HEK293T (cell line): ENCODE measurements around the gene THSD7A.

Experiments used
- ARNT ChIP-seq: fragments of 450-650 bp; IDR thresholded peaks from 2 replicates; pipeline ENCODE4 v1.6.1; 2017; ENCODE audit warnings: mild to moderate bottlenecking
- BHLHE40 ChIP-seq: fragments of 450-650 bp; IDR thresholded peaks from 2 replicates; pipeline ENCODE4 v1.6.1; 2016; ENCODE audit warnings: mild to moderate bottlenecking, moderate library complexity, borderline replicate concordance
- CTBP1 ChIP-seq: fragments of 450-650 bp; IDR thresholded peaks from 2 replicates; pipeline ENCODE4 v1.6.1; 2016; ENCODE audit warnings: borderline replicate concordance
- ELF4 ChIP-seq: fragments of 450-650 bp; IDR thresholded peaks from 2 replicates; pipeline ENCODE4 v1.6.1; 2017; ENCODE audit warnings: antibody characterized with exemption
- FOXA1 ChIP-seq: fragments of 450-650 bp; IDR thresholded peaks from 2 replicates; pipeline ENCODE4 v1.6.1; 2016; ENCODE audit warnings: mild to moderate bottlenecking
- FOXK2 ChIP-seq: fragments of 450-650 bp; IDR thresholded peaks from 2 replicates; pipeline ENCODE4 v1.6.1; 2016; ENCODE audit warnings: mild to moderate bottlenecking
- FOXM1 ChIP-seq: fragments of 450-650 bp; IDR thresholded peaks from 2 replicates; pipeline ENCODE4 v1.6.1; 2017; ENCODE audit warnings: mild to moderate bottlenecking, borderline replicate concordance
- L3MBTL2 ChIP-seq: fragments of 450-650 bp; conservative IDR thresholded peaks from 2 replicates; pipeline ENCODE4 v1.6.1; 2016; ENCODE audit warnings: mild to moderate bottlenecking
- LEF1 ChIP-seq: fragments of 450-650 bp; IDR thresholded peaks from 2 replicates; pipeline ENCODE4 v1.6.1; 2017; ENCODE audit warnings: mild to moderate bottlenecking, borderline replicate concordance
- SP1 ChIP-seq: fragments of 450-650 bp; IDR thresholded peaks from 2 replicates; pipeline ENCODE4 v1.6.1; 2017
- SUZ12 ChIP-seq: fragments of 450-650 bp; IDR thresholded peaks from 2 replicates; pipeline ENCODE4 v1.6.1; 2016; ENCODE audit warnings: mild to moderate bottlenecking
- TARDBP ChIP-seq: fragments of 450-650 bp; IDR thresholded peaks from 2 replicates; pipeline ENCODE4 v1.6.1; 2016
- ZNF384 ChIP-seq: fragments of 450-650 bp; IDR thresholded peaks from 2 replicates; pipeline ENCODE4 v1.6.1; 2016
- TF ChIP-seq, protein P1 (sequence below): fragments of 450-650 bp; IDR thresholded peaks from 2 replicates; pipeline ENCODE4 v1.6.1; 2016

DNA sequence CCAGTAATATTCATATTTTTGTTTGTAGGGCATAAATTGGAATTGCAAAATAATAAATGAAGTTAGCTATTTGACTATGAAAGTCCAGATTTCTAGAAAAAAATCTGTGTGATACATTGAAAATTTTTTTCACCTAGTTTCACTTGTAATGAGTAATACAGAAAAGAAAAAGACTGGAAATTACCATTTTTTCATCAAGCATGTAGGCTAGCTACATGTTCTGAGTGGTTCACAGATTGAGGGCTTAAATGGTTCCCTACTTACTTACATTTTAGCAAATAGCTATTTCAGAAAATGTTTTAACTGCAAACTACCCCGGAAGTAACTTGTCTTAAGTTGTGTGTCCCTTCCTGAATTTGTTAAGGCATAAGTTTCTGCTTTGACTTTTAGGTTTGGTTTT, 462.3 kb downstream of the THSD7A start:
- TF ChIP-seq, protein P1, sequence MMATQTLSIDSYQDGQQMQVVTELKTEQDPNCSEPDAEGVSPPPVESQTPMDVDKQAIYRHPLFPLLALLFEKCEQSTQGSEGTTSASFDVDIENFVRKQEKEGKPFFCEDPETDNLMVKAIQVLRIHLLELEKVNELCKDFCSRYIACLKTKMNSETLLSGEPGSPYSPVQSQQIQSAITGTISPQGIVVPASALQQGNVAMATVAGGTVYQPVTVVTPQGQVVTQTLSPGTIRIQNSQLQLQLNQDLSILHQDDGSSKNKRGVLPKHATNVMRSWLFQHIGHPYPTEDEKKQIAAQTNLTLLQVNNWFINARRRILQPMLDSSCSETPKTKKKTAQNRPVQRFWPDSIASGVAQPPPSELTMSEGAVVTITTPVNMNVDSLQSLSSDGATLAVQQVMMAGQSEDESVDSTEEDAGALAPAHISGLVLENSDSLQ = no peak
- TF ChIP-seq ARNT (no peak), FOXM1 (no peak), FOXA1 (no peak), CTBP1 (no peak), L3MBTL2 (no peak), ZNF384 (no peak), ELF4 (no peak), SP1 (no peak), BHLHE40 (no peak), FOXK2 (no peak), SUZ12 (no peak), TARDBP (no peak), LEF1 (no peak)
